ENCODE results near the gene CC2D1A. TPM values are rescaled to one million over a fixed set of nuclear protein-coding genes. Genes with fewer than 3 reads are reported as not detected.

Gene CC2D1A
- total and polyA plus RNA-seq, 4 donors, result 19.3 to 39.5 (median 29.4) TPM

GRCh38 chr19:13959141-13959961 is 53.4 kb downstream of the CC2D1A start:
- TF ChIP-seq CTCF (IDR thresholded peaks at IDR 0.05; ENCODE audit: control extremely low read depth, extremely low read depth), result no peak
- DNase-seq (no peak), ATAC-seq (ENCODE audit: insufficient read depth, low FRiP score) (no peak)
- Histone ChIP-seq H3K9ac (ENCODE audit: insufficient read depth in 1 of 2, low read length in 2 of 2) (no peak overlapping the region), H3K4me3 (no peak overlapping the region), H3K9me3 (ENCODE audit: control insufficient read depth in 4 of 4, insufficient read depth in 3 of 4, low read length in 3 of 4) (no peaks in the 10 kb centered on the region), H3K27me3 (ENCODE audit: control insufficient read depth in 3 of 3, insufficient read depth in 3 of 3, low read length in 2 of 3) (no peaks in the 10 kb centered on the region), H3K36me3 (ENCODE audit: control insufficient read depth in 4 of 4, insufficient read depth in 4 of 4, low read length in 4 of 4) (peaks cover 5 to 76% (median 20%) of the 10 kb centered on the region in 4 donors), H3K4me1 (ENCODE audit: control insufficient read depth in 5 of 5, insufficient read depth in 5 of 5, low read length in 5 of 5) (peaks cover 0 to 4% (median 0%) of the 10 kb centered on the region in 5 donors), H3K27ac (ENCODE audit: low read depth in 1 of 2, low read length in 1 of 2) (no peak overlapping the region)
- 88 to 90% methylated on average over 41 of the region's 41 CpGs for WGBS, 2 donors

GRCh38 chr19:13959962-13960862 is 54.2 kb downstream of the CC2D1A start:
- 87 to 91% methylated on average over 26 to 27 of the region's 27 CpGs for WGBS, 2 donors
- H3K27me3 ChIP-seq (ENCODE audit: control insufficient read depth in 3 of 3, insufficient read depth in 3 of 3, low read length in 2 of 3), result no peaks in the 10 kb centered on the region
- no peak for TF ChIP-seq CTCF (IDR thresholded peaks at IDR 0.05; ENCODE audit: control extremely low read depth, extremely low read depth)
- H3K36me3 ChIP-seq (ENCODE audit: control insufficient read depth in 4 of 4, insufficient read depth in 4 of 4, low read length in 4 of 4), result peaks cover 7 to 79% (median 18%) of the 10 kb centered on the region in 4 donors
- H3K4me1 ChIP-seq (ENCODE audit: control insufficient read depth in 5 of 5, insufficient read depth in 5 of 5, low read length in 5 of 5), result peaks cover 0 to 4% (median 0%) of the 10 kb centered on the region in 5 donors
- no peak for DNase-seq
- no peaks in the 10 kb centered on the region for H3K9me3 ChIP-seq (ENCODE audit: control insufficient read depth in 4 of 4, insufficient read depth in 3 of 4, low read length in 3 of 4)
- no peak for ATAC-seq (ENCODE audit: insufficient read depth, low FRiP score)
- H3K4me3 ChIP-seq, result no peak overlapping the region
- H3K27ac ChIP-seq (ENCODE audit: low read depth in 1 of 2, low read length in 1 of 2), result no peak overlapping the region
- no peak overlapping the region for H3K9ac ChIP-seq (ENCODE audit: insufficient read depth in 1 of 2, low read length in 2 of 2)

- 92 to 94% methylated on average over 39 of the region's 39 CpGs for WGBS, 2 donors
- ATAC-seq (ENCODE audit: insufficient read depth, low FRiP score) (no peak), DNase-seq (no peak)
- peaks cover 0 to 4% (median 0%) of the 10 kb centered on the region in 5 donors for H3K4me1 ChIP-seq (ENCODE audit: control insufficient read depth in 5 of 5, insufficient read depth in 5 of 5, low read length in 5 of 5)
- no peaks in the 10 kb centered on the region for H3K27me3 ChIP-seq (ENCODE audit: control insufficient read depth in 3 of 3, insufficient read depth in 3 of 3, low read length in 2 of 3)
- no peaks in the 10 kb centered on the region for H3K9me3 ChIP-seq (ENCODE audit: control insufficient read depth in 4 of 4, insufficient read depth in 3 of 4, low read length in 3 of 4)
- H3K36me3 ChIP-seq (ENCODE audit: control insufficient read depth in 4 of 4, insufficient read depth in 4 of 4, low read length in 4 of 4), result peaks cover 4 to 79% (median 16%) of the 10 kb centered on the region in 4 donors
- H3K4me3 ChIP-seq, result no peak overlapping the region
- no peak overlapping the region for H3K9ac ChIP-seq (ENCODE audit: insufficient read depth in 1 of 2, low read length in 2 of 2)
- H3K27ac ChIP-seq (ENCODE audit: low read depth in 1 of 2, low read length in 1 of 2), result no peak overlapping the region
- TF ChIP-seq CTCF (IDR thresholded peaks at IDR 0.05; ENCODE audit: control extremely low read depth, extremely low read depth), result no peak
These were observed 55.1 kb downstream of the CC2D1A start for GRCh38 chr19:13960863-13961784.

Measured in lung (tissue), 12 donors.